GM19351 (cell line): ENCODE measurements around the gene USP48.

ENCODE experiments used
- ATAC-seq: cut with Tn5 transposase; IDR thresholded peaks from one replicate; pipeline ENCODE4 v1.9.1; 2021; ENCODE audit warnings: mild to moderate bottlenecking, moderate library complexity; ENCODE audit not compliant: unreplicated experiment

USP48 gene

GRCh38 chr1:21671915-21672314, 111.0 kb downstream of the USP48 start:
- ATAC-seq, result no peak

DNA sequence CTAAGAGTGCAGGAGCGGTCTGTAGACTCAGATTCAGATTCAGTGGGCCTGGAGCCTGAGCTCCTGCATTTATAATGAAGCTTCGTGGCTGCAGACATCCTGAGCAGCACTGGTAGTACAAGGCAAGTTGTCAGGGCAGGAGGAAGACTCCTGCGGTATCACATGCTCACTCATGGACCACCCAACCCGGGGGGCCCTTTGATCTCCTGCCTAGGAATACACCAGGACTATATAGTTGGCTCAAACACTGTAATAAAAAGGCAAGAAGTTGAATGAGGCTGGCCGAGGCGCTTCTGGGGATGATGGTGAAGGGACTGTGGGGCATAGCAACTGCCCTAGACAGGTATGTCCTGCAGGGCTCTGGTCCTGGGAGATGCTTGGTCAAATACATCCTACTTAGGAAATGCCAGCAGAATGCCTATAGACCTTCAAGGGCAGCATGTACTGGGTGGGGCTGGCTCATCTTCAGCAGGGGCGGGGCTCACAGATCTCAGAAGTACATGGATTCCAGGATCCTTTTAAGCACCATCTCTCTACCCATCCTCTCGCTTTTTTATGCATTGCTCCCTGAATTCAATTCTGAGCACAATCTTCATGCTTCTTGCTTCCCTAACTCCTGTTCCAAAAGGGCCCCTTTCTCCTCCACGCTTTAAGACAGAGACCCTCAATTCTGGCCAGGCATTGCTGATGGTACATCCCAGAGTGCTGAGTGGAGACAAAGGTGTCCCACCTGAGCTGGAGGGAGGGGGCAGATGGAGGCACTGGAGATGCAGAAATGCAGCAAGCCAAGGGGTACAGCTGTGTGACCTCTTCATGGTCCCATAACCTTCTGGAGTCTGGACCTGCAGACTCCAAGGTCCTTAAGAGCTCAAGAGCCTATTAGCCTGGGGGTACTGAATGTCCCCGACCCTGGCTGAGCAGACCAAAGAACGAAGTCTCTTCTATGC, 111.7 kb downstream of the USP48 start:
- no peak for ATAC-seq

DNA sequence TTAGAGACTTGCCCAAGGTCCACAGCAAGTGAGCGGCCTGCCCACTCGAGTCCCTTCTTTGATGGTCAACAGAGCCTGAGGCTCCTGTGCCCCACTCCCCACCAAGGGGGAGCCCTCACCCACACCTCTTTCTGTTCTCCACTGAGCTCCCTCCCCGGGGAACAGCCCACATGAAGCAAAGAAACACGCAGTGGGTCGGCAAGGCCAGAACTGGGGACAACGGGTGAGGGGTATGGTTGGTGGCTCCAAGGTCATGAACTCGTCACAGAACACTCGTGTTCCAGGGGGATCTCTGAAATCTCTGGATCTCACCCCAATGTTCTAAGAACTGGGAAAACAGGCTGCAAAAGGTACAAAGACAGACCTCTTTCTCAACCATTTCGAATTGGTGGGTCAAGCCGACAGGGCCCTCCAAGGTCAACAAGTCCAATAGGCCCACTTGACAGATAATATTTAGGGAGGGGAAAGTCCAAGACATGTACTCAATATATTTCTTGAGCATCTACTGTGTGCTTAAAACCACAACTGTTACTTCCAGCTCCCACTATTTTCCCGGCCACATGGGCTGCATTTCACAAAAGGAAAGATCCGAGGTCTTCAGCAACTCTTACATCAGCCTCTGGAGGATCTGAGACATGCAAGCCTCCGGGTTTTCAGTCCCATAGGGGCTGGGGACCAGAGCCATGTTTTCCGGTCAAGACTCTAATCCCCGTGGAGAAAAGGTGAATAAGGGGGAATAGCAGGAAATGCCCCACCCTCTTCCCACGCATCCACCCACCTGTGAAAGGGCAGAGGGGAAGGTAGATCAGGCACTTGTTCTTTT, 112.7 kb downstream of the USP48 start:
- no peak for ATAC-seq

- ATAC-seq, result no peak
Measured at GRCh38 chr1:21669258-21670058, 113.5 kb downstream of the USP48 start, which contains the start of gene RAP1GAP. Gene RAP1GAP (minus strand): TSS chr1:21669357. CDS start chr1:21620032, 49,325 bp downstream.

GRCh38 chr1:21668951-21669257, 114.0 kb downstream of the USP48 start:
- no peak for ATAC-seq

- ATAC-seq, result no peak
Measured at GRCh38 chr1:21668232-21668950, 114.6 kb downstream of the USP48 start.

DNA sequence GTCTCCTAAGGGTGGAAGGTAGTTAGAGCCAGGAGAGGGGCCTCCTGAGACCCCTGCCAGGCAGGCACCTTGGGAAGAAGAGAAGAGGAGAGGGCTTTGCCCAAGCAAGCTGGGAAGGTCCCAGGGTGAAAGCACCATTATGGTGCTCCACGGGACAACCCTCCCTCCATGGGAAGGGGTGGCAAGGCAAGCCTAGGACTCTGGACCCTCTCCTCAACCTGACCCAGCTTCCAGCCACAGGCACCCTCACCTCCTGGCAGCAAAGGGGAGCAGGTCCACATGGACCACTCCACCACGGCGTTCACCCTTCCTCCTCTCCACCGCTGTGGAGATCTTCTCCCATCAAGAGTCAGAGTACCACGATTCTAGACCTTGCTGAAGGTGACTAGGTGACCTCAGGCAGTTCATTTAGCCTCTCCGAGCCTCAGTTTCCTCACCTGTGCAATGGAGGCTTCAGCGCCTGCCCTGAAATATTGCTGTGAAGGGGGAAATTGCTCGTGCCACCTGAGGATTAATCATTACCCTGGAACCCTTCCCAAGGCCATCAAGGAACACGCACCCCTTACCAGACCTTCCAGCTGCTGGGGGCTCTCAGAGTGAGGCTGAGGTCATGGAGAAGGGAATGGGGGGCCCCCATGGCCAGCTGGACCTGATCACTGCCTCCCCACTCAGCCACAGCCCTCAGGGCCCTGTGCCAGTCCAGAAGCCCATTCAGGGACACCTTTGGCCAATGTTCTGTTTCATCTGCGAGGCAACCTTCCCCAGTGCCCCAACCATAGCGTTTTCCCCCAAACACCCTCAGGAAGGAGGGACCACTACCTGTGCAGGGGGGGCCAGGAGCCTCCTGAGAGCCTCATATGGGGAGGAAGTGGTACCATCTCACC, 115.4 kb downstream of the USP48 start:
- ATAC-seq, result no peak

- ATAC-seq, result no peak
Measured at GRCh38 chr1:21666576-21667320, 116.2 kb downstream of the USP48 start.

- ATAC-seq, result no peak
Measured at GRCh38 chr1:21665711-21666575, 117.0 kb downstream of the USP48 start.

DNA sequence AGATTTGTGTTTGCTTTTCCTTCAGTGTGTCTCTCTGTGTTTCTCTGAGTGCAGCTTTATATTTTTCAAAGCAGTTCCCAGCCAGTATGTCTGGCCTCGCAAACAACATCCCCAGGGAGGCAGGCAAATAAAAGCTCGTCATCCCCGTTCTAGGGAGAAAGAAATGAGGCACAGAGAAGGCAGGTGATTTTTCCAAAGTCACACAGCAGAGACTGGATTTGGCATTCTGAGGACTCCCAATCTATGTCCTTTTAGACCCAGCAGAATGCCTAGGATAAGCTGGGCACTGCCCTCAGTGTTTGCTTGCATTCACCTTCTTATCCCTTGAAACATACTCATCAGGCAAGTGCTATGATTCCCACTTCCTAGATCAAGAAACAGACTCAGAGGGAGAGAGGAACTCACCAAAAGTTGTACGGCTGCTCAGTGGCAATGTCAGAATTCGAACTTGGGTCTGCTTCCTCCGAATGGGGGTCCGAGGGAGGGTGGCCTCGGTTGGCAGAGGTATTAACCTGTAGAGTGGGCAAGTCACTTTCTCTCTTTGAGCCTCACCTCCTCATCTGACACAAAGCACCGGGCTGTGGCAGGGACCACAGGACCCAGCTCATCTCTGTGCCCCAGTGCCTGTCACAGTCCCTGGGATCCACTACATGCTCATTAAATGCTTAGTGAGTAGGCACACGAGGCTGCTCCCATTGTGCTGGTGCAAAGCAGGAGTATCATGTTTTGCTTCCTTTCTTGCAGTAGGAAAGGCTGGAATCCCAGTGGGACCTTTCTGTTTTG, 118.0 kb downstream of the USP48 start:
- no peak for ATAC-seq

GRCh38 chr1:21663951-21664805, 118.8 kb downstream of the USP48 start:
- ATAC-seq, result no peak

GRCh38 chr1:21663248-21663950, 119.5 kb downstream of the USP48 start:
- ATAC-seq, result no peak

GRCh38 chr1:21662426-21663247, 120.3 kb downstream of the USP48 start:
- no peak for ATAC-seq

DNA sequence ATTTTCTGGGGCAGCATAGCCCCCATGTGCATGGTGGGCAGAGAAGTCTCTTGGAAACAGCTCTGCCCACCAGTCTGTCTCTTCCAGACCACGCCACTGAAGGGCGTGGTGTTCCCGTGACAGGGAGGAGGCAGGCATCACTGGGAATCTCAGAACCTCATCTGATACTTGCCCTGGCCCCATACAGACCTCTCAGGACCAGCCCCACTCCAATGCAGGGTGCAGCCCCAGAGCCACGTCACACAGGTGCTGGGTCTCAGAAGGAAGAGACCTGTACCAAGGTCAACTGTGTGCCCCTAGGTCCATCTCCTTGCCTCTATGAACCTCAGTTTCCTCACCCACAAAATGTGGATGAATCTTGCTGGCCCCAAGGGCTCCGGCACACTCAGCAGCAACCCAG, 121.1 kb downstream of the USP48 start:
- no peak for ATAC-seq

GRCh38 chr1:21659924-21660326, 123.0 kb downstream of the USP48 start:
- ATAC-seq, result no peak
